ENCODE data around the gene LUZP2.

The LUZP2 gene

GRCh38 chr11:24759742-24760141, 262.9 kb downstream of the LUZP2 start:
- ChIA-PET POLR2A (no interaction called here), CTCF (no interaction called here)
- TF ChIP-seq CTCF (IDR thresholded peaks at IDR 0.05; ENCODE audit: insufficient read depth, low read length, missing control alignments), result no peak
- H3K4me3 ChIP-seq (ENCODE audit: low read depth, low read length), result no peak overlapping the region
- no peak for DNase-seq (ENCODE audit: low read depth, low spot score)

- no peak for DNase-seq (ENCODE audit: low read depth, low spot score)
- ChIA-PET POLR2A (no interaction called here), CTCF (no interaction called here)
- no peak overlapping the region for H3K4me3 ChIP-seq (ENCODE audit: low read depth, low read length)
- no peak for TF ChIP-seq CTCF (IDR thresholded peaks at IDR 0.05; ENCODE audit: insufficient read depth, low read length, missing control alignments)
These were observed 263.8 kb downstream of the LUZP2 start for GRCh38 chr11:24760681-24761080.

GRCh38 chr11:24762076-24762475, 265.2 kb downstream of the LUZP2 start:
- DNase-seq (ENCODE audit: low read depth, low spot score), result no peak
- no peak overlapping the region for H3K4me3 ChIP-seq (ENCODE audit: low read depth, low read length)
- POLR2A ChIA-PET, result no interaction called here
- CTCF ChIA-PET, result no interaction called here
- TF ChIP-seq CTCF (IDR thresholded peaks at IDR 0.05; ENCODE audit: insufficient read depth, low read length, missing control alignments), result no peak

- ChIA-PET CTCF (no interaction called here), POLR2A (no interaction called here)
- TF ChIP-seq CTCF (IDR thresholded peaks at IDR 0.05; ENCODE audit: insufficient read depth, low read length, missing control alignments), result no peak
- no peak for DNase-seq (ENCODE audit: low read depth, low spot score)
- no peak overlapping the region for H3K4me3 ChIP-seq (ENCODE audit: low read depth, low read length)
These were observed 270.6 kb downstream of the LUZP2 start for GRCh38 chr11:24767411-24767810.

GRCh38 chr11:24773322-24773721, 276.5 kb downstream of the LUZP2 start:
- CTCF ChIA-PET, result no interaction called here
- TF ChIP-seq CTCF (IDR thresholded peaks at IDR 0.05; ENCODE audit: insufficient read depth, low read length, missing control alignments), result no peak

GRCh38 chr11:24779791-24780190, 282.9 kb downstream of the LUZP2 start:
- no peak for DNase-seq (ENCODE audit: low read depth, low spot score)
- CTCF ChIA-PET, result no interaction called here
- no peak for TF ChIP-seq CTCF (IDR thresholded peaks at IDR 0.05; ENCODE audit: insufficient read depth, low read length, missing control alignments)
- POLR2A ChIA-PET, result no interaction called here
- no peak overlapping the region for H3K4me3 ChIP-seq (ENCODE audit: low read depth, low read length)

More at GRCh38 chr11:24773322-24773721, 276.5 kb downstream of the LUZP2 start:
- no peak for DNase-seq (ENCODE audit: low read depth, low spot score)
- POLR2A ChIA-PET, result no interaction called here
- no peak overlapping the region for H3K4me3 ChIP-seq (ENCODE audit: low read depth, low read length)

All from AG04449 (cell line).